DND-41 (cell line): ENCODE results near the gene UGCG.

ENCODE experiments used
- EZH2 ChIP-seq: IDR thresholded peaks from 3 replicates; pipeline ENCODE4 v1.6.1; 2012; ENCODE audit warnings: borderline replicate concordance, low read depth, mild to moderate bottlenecking, moderate library complexity, low read length, inconsistent platforms; ENCODE audit not compliant: severe bottlenecking
- TF ChIP-seq, protein P1 (sequence below): IDR thresholded peaks from 2 replicates; pipeline ENCODE4 v1.5.1; 2012; ENCODE audit warnings: borderline replicate concordance, low read length, moderate library complexity, mild to moderate bottlenecking; ENCODE audit not compliant: poor library complexity, severe bottlenecking; ENCODE audit errors: extremely low read depth

DNA sequence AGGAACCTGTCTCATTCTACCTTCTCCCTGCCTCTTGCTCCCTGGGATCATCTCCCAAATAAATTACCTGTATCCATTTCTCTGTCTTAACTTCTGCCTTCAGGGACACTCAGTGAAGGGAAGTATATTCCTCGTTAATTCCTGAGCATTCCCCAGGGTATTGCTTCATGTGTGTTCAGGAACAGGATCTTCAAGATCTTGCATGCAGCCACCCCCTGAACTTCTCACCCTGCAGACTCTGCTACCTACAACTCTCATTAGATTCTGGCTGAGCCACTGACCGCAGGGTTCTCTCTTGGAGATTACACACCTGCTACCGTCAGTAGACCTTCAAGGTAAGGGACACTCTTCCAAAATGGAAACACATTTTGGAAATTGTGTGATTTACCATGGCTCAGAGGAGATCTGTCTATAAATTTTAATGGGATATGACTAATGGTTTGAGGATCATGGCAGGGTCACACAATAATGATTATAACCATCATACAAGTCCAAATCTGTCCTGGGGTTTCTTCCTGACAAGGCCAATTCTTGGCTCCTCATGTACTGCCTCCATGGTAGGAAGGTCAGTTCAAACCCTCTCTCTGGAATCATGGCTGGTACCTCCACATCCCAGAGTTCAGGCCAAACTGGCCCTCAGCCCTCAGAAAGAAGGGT, 38.9 kb upstream of the UGCG start:
- TF ChIP-seq, protein P1, sequence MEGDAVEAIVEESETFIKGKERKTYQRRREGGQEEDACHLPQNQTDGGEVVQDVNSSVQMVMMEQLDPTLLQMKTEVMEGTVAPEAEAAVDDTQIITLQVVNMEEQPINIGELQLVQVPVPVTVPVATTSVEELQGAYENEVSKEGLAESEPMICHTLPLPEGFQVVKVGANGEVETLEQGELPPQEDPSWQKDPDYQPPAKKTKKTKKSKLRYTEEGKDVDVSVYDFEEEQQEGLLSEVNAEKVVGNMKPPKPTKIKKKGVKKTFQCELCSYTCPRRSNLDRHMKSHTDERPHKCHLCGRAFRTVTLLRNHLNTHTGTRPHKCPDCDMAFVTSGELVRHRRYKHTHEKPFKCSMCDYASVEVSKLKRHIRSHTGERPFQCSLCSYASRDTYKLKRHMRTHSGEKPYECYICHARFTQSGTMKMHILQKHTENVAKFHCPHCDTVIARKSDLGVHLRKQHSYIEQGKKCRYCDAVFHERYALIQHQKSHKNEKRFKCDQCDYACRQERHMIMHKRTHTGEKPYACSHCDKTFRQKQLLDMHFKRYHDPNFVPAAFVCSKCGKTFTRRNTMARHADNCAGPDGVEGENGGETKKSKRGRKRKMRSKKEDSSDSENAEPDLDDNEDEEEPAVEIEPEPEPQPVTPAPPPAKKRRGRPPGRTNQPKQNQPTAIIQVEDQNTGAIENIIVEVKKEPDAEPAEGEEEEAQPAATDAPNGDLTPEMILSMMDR: no peak
- TF ChIP-seq EZH2: no peak
